Fibroblast of lung (primary cell): ENCODE results near the gene SNAP47. TPM values are rescaled to one million over a fixed set of nuclear protein-coding genes. Genes with fewer than 3 reads are reported as not detected.

Experiments
- DNase-seq, 2 donors: peaks; one replicate each; pipeline versions ENCODE4 v3.0.0 to v3.0.0-alpha.2; 2010; ENCODE audit warnings: low read depth in 2 of 2
- H2AFZ ChIP-seq: 2 replicates; pipeline ENCODE4 v1.5.1; 2012; ENCODE audit warnings: low read length, control low read depth, inconsistent platforms
- H3K27ac ChIP-seq: 2 replicates; pipeline ENCODE4 v1.5.1; 2011; ENCODE audit warnings: low read length, control low read depth; ENCODE audit not compliant: insufficient read depth
- H3K27me3 ChIP-seq: 2 replicates; pipeline ENCODE4 v1.5.1; 2011; ENCODE audit warnings: mild to moderate bottlenecking, low read length; ENCODE audit not compliant: control insufficient read depth, insufficient read depth
- H3K36me3 ChIP-seq: 2 replicates; pipeline ENCODE4 v1.5.1; 2011; ENCODE audit warnings: low read length; ENCODE audit not compliant: control insufficient read depth, insufficient read depth
- H3K4me1 ChIP-seq: 2 replicates; pipeline ENCODE4 v1.5.1; 2011; ENCODE audit warnings: low read length; ENCODE audit not compliant: control insufficient read depth, insufficient read depth; ENCODE audit errors: extremely low read depth
- H3K4me2 ChIP-seq: 2 replicates; pipeline ENCODE4 v1.5.1; 2011; ENCODE audit warnings: low read length, control low read depth; ENCODE audit not compliant: insufficient read depth; ENCODE audit errors: extremely low read depth
- H3K4me3 ChIP-seq, 4 experiments: fragments of 200-600 bp in 1 of 4; sonication (generic) in 1 of 4; replicated peaks in 1 of 4; 2 replicates each; pipeline ENCODE4 v1.5.1; 2011 to 2016; ENCODE audit warnings: low read length in 4 of 4, low read depth in 3 of 4, mild to moderate bottlenecking in 3 of 4, control low read depth in 2 of 4, inconsistent platforms in 1 of 4, mixed read lengths in 1 of 4; ENCODE audit not compliant: insufficient read depth in 1 of 4; ENCODE audit errors: control extremely low read depth in 1 of 4
- H3K79me2 ChIP-seq: 2 replicates; pipeline ENCODE4 v1.5.1; 2012; ENCODE audit warnings: mild to moderate bottlenecking, low read length, inconsistent platforms; ENCODE audit not compliant: control insufficient read depth, insufficient read depth
- H3K9ac ChIP-seq: 2 replicates; pipeline ENCODE4 v1.5.1; 2011; ENCODE audit warnings: mild to moderate bottlenecking, low read length, control low read depth; ENCODE audit not compliant: insufficient read depth
- H3K9me3 ChIP-seq: 2 replicates; pipeline ENCODE4 v1.5.1; 2012; ENCODE audit warnings: low read depth, low read length; ENCODE audit not compliant: control insufficient read depth, insufficient read depth
- H4K20me1 ChIP-seq: 2 replicates; pipeline ENCODE4 v1.5.1; 2011; ENCODE audit warnings: low read length; ENCODE audit not compliant: control insufficient read depth, insufficient read depth; ENCODE audit errors: extremely low read depth
- CTCF ChIP-seq, 2 donors: IDR thresholded peaks in 1 of 2; conservative IDR thresholded peaks in 1 of 2; 1 replicate in 1 of 2; 2 replicates in 1 of 2; pipeline ENCODE4 v1.5.1; 2011 to 2012; ENCODE audit warnings: low read length in 2 of 2, control low read depth in 1 of 2, inconsistent platforms in 1 of 2, low read depth in 1 of 2, mild to moderate bottlenecking in 1 of 2
- EZH2 ChIP-seq: IDR thresholded peaks from 2 replicates; pipeline ENCODE4 v1.5.1; 2012; ENCODE audit warnings: low read length, control low read depth, mild to moderate bottlenecking; ENCODE audit errors: missing control alignments
- polyA plus RNA-seq, 2 donors: library from polyadenylated mRNA; depleted of rRNA in 1 of 2; stranded (reverse) in 1 of 2; unstranded in 1 of 2; fragments of >200 nt; gene quantifications; 2 replicates each; pipeline ENCODE4 v1.2.1, GENCODE V29; 2011 to 2012; ENCODE audit warnings: missing spikeins in 1 of 2
- total RNA-seq: library from RNA; depleted of rRNA; stranded (reverse); fragments of >200 nt; gene quantifications from 2 replicates; pipeline ENCODE4 v1.2.1, GENCODE V29; 2014

SNAP47 gene
- total and polyA plus RNA-seq, 2 donors (not counting 1 experiment from before 2014, with no cell fraction given) = 32.4 to 66.9 TPM

- H3K4me1 ChIP-seq = peaks cover 5% of the 10 kb centered on the region
- no peak for DNase-seq
- no peak overlapping the region for H3K4me3 ChIP-seq
- no peak overlapping the region for H3K27ac ChIP-seq
- no peaks in the 10 kb centered on the region for H4K20me1 ChIP-seq
- no peaks in the 10 kb centered on the region for H3K79me2 ChIP-seq
- no peak for TF ChIP-seq CTCF (conservative IDR thresholded peaks at IDR 0.05 in 1 of 2, IDR thresholded peaks at IDR 0.05 in 1 of 2; ENCODE audit: low read depth in 1 of 2, low read length in 2 of 2)
- TF ChIP-seq EZH2 = no peak
- H2AFZ ChIP-seq = no peak overlapping the region
- H3K9me3 ChIP-seq = no peaks in the 10 kb centered on the region
- H3K9ac ChIP-seq = no peak overlapping the region
- H3K4me2 ChIP-seq = no peak overlapping the region
- H3K36me3 ChIP-seq = peaks cover 8% of the 10 kb centered on the region
- H3K27me3 ChIP-seq = no peaks in the 10 kb centered on the region
These were observed 44.5 kb downstream of the SNAP47 start for GRCh38 chr1:227779685-227780084.

GRCh38 chr1:227780101-227781044 is 45.1 kb downstream of the SNAP47 start:
- Histone ChIP-seq H3K4me3 (no peak overlapping the region), H3K9me3 (no peaks in the 10 kb centered on the region), H3K36me3 (peaks cover 8% of the 10 kb centered on the region), H3K9ac (no peak overlapping the region), H3K4me2 (no peak overlapping the region), H4K20me1 (no peaks in the 10 kb centered on the region), H3K79me2 (no peaks in the 10 kb centered on the region), H3K4me1 (peaks cover 3% of the 10 kb centered on the region), H3K27me3 (no peaks in the 10 kb centered on the region), H3K27ac (no peak overlapping the region), H2AFZ (no peak overlapping the region)
- TF ChIP-seq EZH2 (no peak), CTCF (conservative IDR thresholded peaks at IDR 0.05 in 1 of 2, IDR thresholded peaks at IDR 0.05 in 1 of 2; ENCODE audit: low read depth in 1 of 2, low read length in 2 of 2) (no peak)
- DNase-seq = no peak

- Histone ChIP-seq H3K4me1 (peaks cover 3% of the 10 kb centered on the region), H3K4me3 (no peak overlapping the region), H3K27ac (no peak overlapping the region), H3K9ac (no peak overlapping the region), H4K20me1 (no peaks in the 10 kb centered on the region), H3K36me3 (peaks cover 6% of the 10 kb centered on the region), H3K9me3 (no peaks in the 10 kb centered on the region), H3K27me3 (no peaks in the 10 kb centered on the region), H2AFZ (no peak overlapping the region), H3K4me2 (no peak overlapping the region), H3K79me2 (no peaks in the 10 kb centered on the region)
- TF ChIP-seq EZH2 = no peak
- no peak for TF ChIP-seq CTCF (conservative IDR thresholded peaks at IDR 0.05 in 1 of 2, IDR thresholded peaks at IDR 0.05 in 1 of 2; ENCODE audit: low read depth in 1 of 2, low read length in 2 of 2)
- DNase-seq = no peak
These were observed 46.2 kb downstream of the SNAP47 start for GRCh38 chr1:227781314-227781930.
